Ovary (tissue), 9 donors: ENCODE measurements around the gene GOLGA6A. TPM values are rescaled to one million over a fixed set of nuclear protein-coding genes. Genes with fewer than 3 reads are reported as not detected.

Source experiments
- DNase-seq, 5 donors: peaks; one replicate each; pipeline ENCODE4 v3.0.0-alpha.2; 2019 to 2020
- H3K27ac ChIP-seq, 2 donors: fragments of 200-600 bp; one replicate each; pipeline versions ENCODE4 v1.5.1 to v1.8.0; 2019 to 2022
- H3K27me3 ChIP-seq: fragments of 200-600 bp; one replicate; pipeline ENCODE4 v1.8.0; 2022
- H3K36me3 ChIP-seq: fragments of 200-600 bp; sonication (generic); one replicate; pipeline ENCODE4 v1.5.1; 2019
- H3K4me1 ChIP-seq: one replicate; pipeline ENCODE4 v1.8.1; 2013; ENCODE audit warnings: mild to moderate bottlenecking, moderate library complexity; ENCODE audit not compliant: insufficient read depth
- H3K4me3 ChIP-seq: fragments of 200-600 bp; sonication (generic); one replicate; pipeline ENCODE4 v1.5.1; 2017
- H3K9me3 ChIP-seq, 2 donors: fragments of 200-600 bp in 1 of 2; sonication (generic) in 1 of 2; one replicate each; pipeline versions ENCODE4 v1.5.1 to v1.8.1; 2013 to 2019; ENCODE audit warnings: mild to moderate bottlenecking in 1 of 2, moderate library complexity in 1 of 2
- CTCF ChIP-seq, 3 donors: fragments of 450-650 bp in 2 of 3; fragments of 200-600 bp in 1 of 3; IDR thresholded peaks; one replicate each; pipeline versions ENCODE4 v1.5.1 to v1.8.0; 2016 to 2022; ENCODE audit warnings: antibody characterized with exemption in 3 of 3, mild to moderate bottlenecking in 1 of 3
- EP300 ChIP-seq: sonication (generic); formaldehyde crosslinking; IDR thresholded peaks from one replicate; pipeline ENCODE4 v1.6.1; 2017; ENCODE audit warnings: antibody characterized with exemption
- POLR2A ChIP-seq: fragments of 450-650 bp; IDR thresholded peaks from one replicate; pipeline ENCODE4 v1.6.1; 2017; ENCODE audit warnings: antibody characterized with exemption, mild to moderate bottlenecking, moderate library complexity
- WGBS, 3 donors: extraction: QIAGEN DNeasy Blood & Tissue Kit in 1 of 3; methylation state at CpG; one replicate each; pipeline versions ENCODE4 v1.1.5 to v1.1.7; 2013 to 2017; 5-methylcytosine and 5-hydroxymethylcytosine counted together
- intact Hi-C, 4 donors: fragments of 100-400 bp; cut with DNase I; formaldehyde crosslinking; loops; one replicate each; pipeline versions ENCODE4 v1.11.0 to v1.15.1; 2022 to 2023
- polyA plus RNA-seq, 2 donors: library from polyadenylated mRNA; stranded (reverse); fragments of 200-250 nt in 1 of 2; fragments of 350-450 nt in 1 of 2; fragmentation: Illumina TruSeq in 1 of 2; extraction: RNeasy Lipid Tissue Mini Kit (QIAGEN cat#74804) in 1 of 2; gene quantifications; one replicate each; pipeline ENCODE4 v1.2.3, GENCODE V29; 2013 to 2014
- total RNA-seq, 7 donors: library from RNA; depleted of rRNA in 2 of 7; stranded (reverse); fragments of >200 nt in 2 of 7; fragmentation: NEBNext Ultra II Directional in 3 of 7; extraction: Animal tissue kit (Norgen Biotek cat#: 25700) in 3 of 7; gene quantifications; one replicate each; pipeline versions ENCODE4 v1.1.0 to v1.2.4, GENCODE V29; 2016 to 2023
- donor health status: DM: no; HTN: no; CAD: no; lungs with moderate emphysema.
- donor health status: DM: no; HTN: no; CAD: no.
- donor health status: Bipolar disorder and iron deficiency.
- donor health status: DM: yes; HTN: yes; CAD: no.
- donor health status: DM: no; HTN: no; CAD: no.
- donor health status: DM: yes; HTN: yes; CAD: no.

The GOLGA6A gene
- total and polyA plus RNA-seq, 9 donors, result 0.04 to 0.48 (median 0.37) TPM; not detected in 6

- Histone ChIP-seq H3K4me3 (no peak overlapping the region), H3K9me3 (no peaks in the 10 kb centered on the region), H3K4me1 (no peaks in the 10 kb centered on the region), H3K27ac (no peak overlapping the region), H3K36me3 (no peaks in the 10 kb centered on the region), H3K27me3 (no peaks in the 10 kb centered on the region)
- 90 to 93% (median 91%) methylated on average over 27 to 28 of the region's 28 CpGs for WGBS, 3 donors
- TF ChIP-seq EP300 (no peak), CTCF (IDR thresholded peaks at IDR 0.05) (no peak), POLR2A (no peak)
- intact Hi-C loops, result loop anchor here in 3 of 4 donors (5.0 to 10.0 kb wide), 2 partner anchors 61 to 63 kb away; no protein-coding TSS in a partner anchor
- no peak for DNase-seq
These were observed 47.0 kb downstream of the GOLGA6A start for GRCh38 chr15:74035121-74036017.

- H3K9me3 ChIP-seq, result no peaks in the 10 kb centered on the region
- 82 to 86% (median 85%) methylated on average over 10 of the region's 10 CpGs for WGBS, 3 donors
- no peaks in the 10 kb centered on the region for H3K4me1 ChIP-seq
- intact Hi-C loops, result loop anchor here in 1 of 4 donors (10.0 kb wide), 1 partner anchor 59 kb away; no protein-coding TSS in a partner anchor
- no peak overlapping the region for H3K4me3 ChIP-seq
- no peak for DNase-seq
- H3K27me3 ChIP-seq, result no peaks in the 10 kb centered on the region
- no peaks in the 10 kb centered on the region for H3K36me3 ChIP-seq
- no peak overlapping the region for H3K27ac ChIP-seq
- no peak for TF ChIP-seq CTCF (IDR thresholded peaks at IDR 0.05)
- no peak for TF ChIP-seq EP300
- TF ChIP-seq POLR2A, result no peak
These were observed 48.1 kb downstream of the GOLGA6A start for GRCh38 chr15:74034206-74034755.

- no peak for DNase-seq
- no peak for TF ChIP-seq POLR2A
- no peak for TF ChIP-seq EP300
- TF ChIP-seq CTCF (IDR thresholded peaks at IDR 0.05), result no peak
- Histone ChIP-seq H3K36me3 (no peaks in the 10 kb centered on the region), H3K4me3 (no peak overlapping the region), H3K27me3 (no peaks in the 10 kb centered on the region), H3K4me1 (no peaks in the 10 kb centered on the region), H3K9me3 (no peaks in the 10 kb centered on the region), H3K27ac (no peak overlapping the region)
- intact Hi-C loops, result loop anchor here in 1 of 4 donors (10.0 kb wide), 1 partner anchor 58 kb away; no protein-coding TSS in a partner anchor
- WGBS, 3 donors, result 86 to 90% (median 88%) methylated on average over 16 of the region's 16 CpGs
These were observed 49.5 kb downstream of the GOLGA6A start for GRCh38 chr15:74032606-74033561.

- no peaks in the 10 kb centered on the region for H3K9me3 ChIP-seq
- no peak overlapping the region for H3K27ac ChIP-seq
- no peaks in the 10 kb centered on the region for H3K27me3 ChIP-seq
- WGBS, 3 donors, result 95 to 97% (median 97%) methylated on average over 6 of the region's 6 CpGs
- intact Hi-C loops, result loop anchor here in 1 of 4 donors (10.0 kb wide), 1 partner anchor 57 kb away; no protein-coding TSS in a partner anchor
- no peaks in the 10 kb centered on the region for H3K36me3 ChIP-seq
- no peaks in the 10 kb centered on the region for H3K4me1 ChIP-seq
- TF ChIP-seq CTCF (IDR thresholded peaks at IDR 0.05) (no peak), POLR2A (no peak), EP300 (no peak)
- no peak for DNase-seq
- no peak overlapping the region for H3K4me3 ChIP-seq
These were observed 50.3 kb downstream of the GOLGA6A start for GRCh38 chr15:74032046-74032445.
